ENCODE data around the gene KLF12. TPM values are rescaled to one million over a fixed set of nuclear protein-coding genes. Genes with fewer than 3 reads are reported as not detected.

KLF12 gene
- total RNA-seq, 4 donors from 2014 or later = 12.3 to 21.9 (median 17.0) TPM

DNA sequence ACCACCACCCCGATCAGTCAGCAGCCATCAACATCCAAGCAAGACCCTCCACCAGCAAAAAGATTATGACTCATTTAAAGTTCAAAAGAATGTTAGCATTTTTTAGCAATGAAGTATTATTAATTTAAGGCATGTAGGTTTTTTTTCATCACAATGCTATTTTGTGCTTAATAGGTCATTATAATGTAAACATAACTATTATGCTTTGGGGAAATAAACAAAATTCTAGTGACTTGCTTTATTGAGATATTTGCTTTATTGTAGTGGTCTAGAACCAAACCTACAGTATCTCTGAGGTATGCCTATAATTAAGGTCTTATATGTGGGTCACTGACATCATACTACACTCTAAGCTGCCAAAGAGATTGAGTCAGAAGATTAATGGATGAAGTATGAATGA, 20.0 kb downstream of the KLF12 start:
- H3K4me3 ChIP-seq = no peak overlapping the region
- TF ChIP-seq POLR2AphosphoS5 (IDR thresholded peaks at IDR 0.05) = no peak
- no peak for TF ChIP-seq EP300 (IDR thresholded peaks at IDR 0.05)
- TF ChIP-seq, protein P1, sequence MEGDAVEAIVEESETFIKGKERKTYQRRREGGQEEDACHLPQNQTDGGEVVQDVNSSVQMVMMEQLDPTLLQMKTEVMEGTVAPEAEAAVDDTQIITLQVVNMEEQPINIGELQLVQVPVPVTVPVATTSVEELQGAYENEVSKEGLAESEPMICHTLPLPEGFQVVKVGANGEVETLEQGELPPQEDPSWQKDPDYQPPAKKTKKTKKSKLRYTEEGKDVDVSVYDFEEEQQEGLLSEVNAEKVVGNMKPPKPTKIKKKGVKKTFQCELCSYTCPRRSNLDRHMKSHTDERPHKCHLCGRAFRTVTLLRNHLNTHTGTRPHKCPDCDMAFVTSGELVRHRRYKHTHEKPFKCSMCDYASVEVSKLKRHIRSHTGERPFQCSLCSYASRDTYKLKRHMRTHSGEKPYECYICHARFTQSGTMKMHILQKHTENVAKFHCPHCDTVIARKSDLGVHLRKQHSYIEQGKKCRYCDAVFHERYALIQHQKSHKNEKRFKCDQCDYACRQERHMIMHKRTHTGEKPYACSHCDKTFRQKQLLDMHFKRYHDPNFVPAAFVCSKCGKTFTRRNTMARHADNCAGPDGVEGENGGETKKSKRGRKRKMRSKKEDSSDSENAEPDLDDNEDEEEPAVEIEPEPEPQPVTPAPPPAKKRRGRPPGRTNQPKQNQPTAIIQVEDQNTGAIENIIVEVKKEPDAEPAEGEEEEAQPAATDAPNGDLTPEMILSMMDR (IDR thresholded peaks at IDR 0.05) = no peak
- no peak for TF ChIP-seq POLR2A (IDR thresholded peaks at IDR 0.05)
- no peaks in the 10 kb centered on the region for H3K36me3 ChIP-seq
- H3K27ac ChIP-seq = no peak overlapping the region
- 100% methylated on average over 1 of the region's 1 CpG for WGBS, 2 donors (ENCODE audit: low coverage in 1 of 2)
- H3K4me1 ChIP-seq = peaks cover 0 to 31% (median 11%) of the 10 kb centered on the region in 3 donors
- no peak for ATAC-seq
- peaks cover 0 to 9% (median 0%) of the 10 kb centered on the region in 3 donors for H3K9me3 ChIP-seq
- H3K27me3 ChIP-seq = no peaks in the 10 kb centered on the region

DNA sequence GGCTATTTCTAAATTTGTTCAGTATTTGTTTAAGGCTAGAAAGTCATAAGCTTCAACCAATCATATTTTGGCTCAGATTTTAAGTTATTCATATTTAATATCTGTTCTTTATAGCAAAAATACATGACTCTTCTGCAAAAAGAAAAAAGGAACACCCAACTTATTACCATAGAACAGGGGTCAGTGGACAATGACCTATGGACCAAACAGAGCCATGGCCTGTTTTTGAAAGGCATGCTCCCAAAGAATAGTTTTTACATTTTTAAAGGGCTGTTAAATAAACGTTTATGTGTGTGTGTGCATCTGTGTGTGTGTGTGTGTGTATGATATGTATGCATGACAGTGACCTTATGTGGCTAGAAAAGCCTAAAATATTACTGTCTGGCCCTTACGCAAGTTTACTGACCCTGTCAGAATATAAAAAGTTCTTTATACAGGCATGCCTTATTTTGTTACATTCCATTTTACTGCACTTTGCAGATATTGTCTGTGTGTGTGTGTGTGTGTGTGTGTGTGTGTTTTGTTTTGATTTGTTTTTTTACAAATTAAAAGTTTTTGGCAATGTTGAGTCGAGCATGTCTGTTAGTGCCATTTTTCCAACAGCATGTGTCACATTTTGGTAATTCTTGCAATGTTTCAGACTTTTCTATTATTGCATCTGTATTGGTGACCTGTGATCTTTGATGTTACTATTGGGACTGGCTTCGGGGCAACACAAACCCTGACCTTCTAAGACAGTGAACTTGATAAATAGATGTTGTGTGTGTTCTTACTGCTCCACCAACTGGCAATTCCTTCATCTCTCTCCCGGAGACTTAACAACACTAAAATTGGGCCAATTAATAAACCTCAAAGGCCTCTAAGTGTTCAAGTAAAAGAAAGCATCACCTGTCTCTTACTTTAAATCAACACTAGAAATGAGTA, 22.0 kb downstream of the KLF12 start:
- peaks cover 0 to 31% (median 11%) of the 10 kb centered on the region in 3 donors for H3K4me1 ChIP-seq
- no peaks in the 10 kb centered on the region for H3K9me3 ChIP-seq
- TF ChIP-seq EP300 (IDR thresholded peaks at IDR 0.05) (no peak), POLR2A (IDR thresholded peaks at IDR 0.05) (no peak), POLR2AphosphoS5 (IDR thresholded peaks at IDR 0.05) (no peak)
- TF ChIP-seq, protein P1 (IDR thresholded peaks at IDR 0.05) = no peak
- 33 to 34% methylated on average over 5 of the region's 5 CpGs for WGBS, 2 donors (ENCODE audit: low coverage in 1 of 2)
- no peaks in the 10 kb centered on the region for H3K27me3 ChIP-seq
- peak overlapping the region in 1 of 4 donors; percentile 36 for H3K27ac ChIP-seq
- no peak overlapping the region for H3K4me3 ChIP-seq
- ATAC-seq = no peak
- H3K36me3 ChIP-seq = no peaks in the 10 kb centered on the region

DNA sequence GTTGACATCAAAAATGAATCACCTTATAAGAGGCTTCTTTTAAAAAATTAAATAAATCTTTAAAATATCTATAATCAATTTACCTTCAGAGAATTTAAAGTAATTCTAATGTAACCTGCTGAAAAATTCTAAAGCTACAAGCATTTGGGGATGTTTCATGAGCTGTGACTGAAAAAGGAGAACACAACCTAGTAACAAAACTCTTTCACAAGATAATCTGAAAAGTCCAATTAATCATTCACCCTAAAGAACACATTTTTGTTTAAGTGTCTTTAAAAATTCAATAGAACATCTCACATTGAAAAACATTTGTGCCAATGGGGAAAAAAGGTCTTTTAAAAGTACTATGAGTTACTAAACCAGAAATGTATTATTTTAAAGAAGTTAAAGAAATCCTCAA, 22.8 kb downstream of the KLF12 start:
- no peak overlapping the region for H3K4me3 ChIP-seq
- no peaks in the 10 kb centered on the region for H3K27me3 ChIP-seq
- no peak for ATAC-seq
- H3K4me1 ChIP-seq = peaks cover 0 to 31% (median 11%) of the 10 kb centered on the region in 3 donors
- H3K27ac ChIP-seq = peak overlapping the region in 1 of 4 donors; percentile 15
- H3K36me3 ChIP-seq = no peaks in the 10 kb centered on the region
- H3K9me3 ChIP-seq = no peaks in the 10 kb centered on the region
- TF ChIP-seq, protein P1 (IDR thresholded peaks at IDR 0.05) = no peak
- TF ChIP-seq EP300 (IDR thresholded peaks at IDR 0.05) = no peak
- TF ChIP-seq POLR2AphosphoS5 (IDR thresholded peaks at IDR 0.05) = no peak
- TF ChIP-seq POLR2A (IDR thresholded peaks at IDR 0.05) = no peak

DNA sequence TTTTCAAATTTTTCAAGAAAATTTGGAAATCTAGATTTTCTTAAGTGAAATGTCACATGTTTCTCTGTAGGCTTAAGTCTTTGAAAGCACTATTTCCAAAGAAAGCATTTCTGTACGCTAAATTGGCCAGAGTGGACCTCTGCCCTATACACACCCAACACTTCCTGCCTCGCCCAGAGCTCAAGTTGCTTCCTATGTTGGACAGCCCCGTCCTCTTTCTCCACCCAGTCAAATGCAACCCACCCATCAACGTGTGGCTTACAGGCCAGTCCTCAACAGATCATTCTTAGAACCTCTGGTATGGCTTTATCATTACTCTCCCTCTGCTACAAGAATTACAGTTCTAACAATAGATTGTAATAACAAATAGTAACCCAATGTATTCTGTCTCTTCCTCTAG, 24.2 kb downstream of the KLF12 start:
- no peak for ATAC-seq
- Histone ChIP-seq H3K4me1 (peaks cover 0 to 28% (median 11%) of the 10 kb centered on the region in 3 donors), H3K4me3 (no peak overlapping the region), H3K36me3 (no peaks in the 10 kb centered on the region), H3K27me3 (no peaks in the 10 kb centered on the region), H3K9me3 (no peaks in the 10 kb centered on the region), H3K27ac (no peak overlapping the region)
- TF ChIP-seq, protein P1 (IDR thresholded peaks at IDR 0.05) = no peak
- no peak for TF ChIP-seq POLR2AphosphoS5 (IDR thresholded peaks at IDR 0.05)
- 71 to 76% methylated on average over 3 to 4 of the region's 4 CpGs for whole genome bisulfite sequencing, 2 donors (ENCODE audit: low coverage in 1 of 2)

DNA sequence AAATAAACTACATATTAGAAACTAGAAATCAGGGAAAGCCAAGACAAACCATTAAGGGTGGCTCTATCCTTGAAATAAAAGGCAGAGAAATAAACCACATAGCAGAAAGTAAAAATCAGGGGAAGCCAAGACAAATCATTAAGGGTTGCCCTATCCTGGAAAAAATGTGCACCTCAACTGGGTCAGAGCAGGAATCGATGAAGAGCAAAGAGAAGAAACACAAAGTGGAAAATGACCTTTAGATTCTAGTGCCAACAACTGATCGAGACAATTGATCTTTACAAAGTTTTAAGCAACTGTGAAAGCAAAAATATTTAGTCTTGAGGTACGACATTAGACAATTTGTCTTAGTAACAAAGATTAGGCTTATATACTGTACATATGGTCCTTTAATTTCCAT, 26.6 kb downstream of the KLF12 start:
- no peak overlapping the region for H3K4me3 ChIP-seq
- 92 to 95% methylated on average over 3 of the region's 3 CpGs for WGBS, 2 donors (ENCODE audit: low coverage in 1 of 2)
- H3K9me3 ChIP-seq = no peaks in the 10 kb centered on the region
- TF ChIP-seq POLR2AphosphoS5 (IDR thresholded peaks at IDR 0.05) = no peak
- TF ChIP-seq, protein P1 (IDR thresholded peaks at IDR 0.05) = no peak
- no peak for TF ChIP-seq EP300 (IDR thresholded peaks at IDR 0.05)
- no peak for TF ChIP-seq POLR2A (IDR thresholded peaks at IDR 0.05)
- peaks cover 0 to 17% (median 10%) of the 10 kb centered on the region in 3 donors for H3K4me1 ChIP-seq
- H3K36me3 ChIP-seq = no peaks in the 10 kb centered on the region
- no peak for ATAC-seq
- H3K27me3 ChIP-seq = no peaks in the 10 kb centered on the region
- no peak overlapping the region for H3K27ac ChIP-seq
